ENCODE data around the gene ENTPD2.

DNA sequence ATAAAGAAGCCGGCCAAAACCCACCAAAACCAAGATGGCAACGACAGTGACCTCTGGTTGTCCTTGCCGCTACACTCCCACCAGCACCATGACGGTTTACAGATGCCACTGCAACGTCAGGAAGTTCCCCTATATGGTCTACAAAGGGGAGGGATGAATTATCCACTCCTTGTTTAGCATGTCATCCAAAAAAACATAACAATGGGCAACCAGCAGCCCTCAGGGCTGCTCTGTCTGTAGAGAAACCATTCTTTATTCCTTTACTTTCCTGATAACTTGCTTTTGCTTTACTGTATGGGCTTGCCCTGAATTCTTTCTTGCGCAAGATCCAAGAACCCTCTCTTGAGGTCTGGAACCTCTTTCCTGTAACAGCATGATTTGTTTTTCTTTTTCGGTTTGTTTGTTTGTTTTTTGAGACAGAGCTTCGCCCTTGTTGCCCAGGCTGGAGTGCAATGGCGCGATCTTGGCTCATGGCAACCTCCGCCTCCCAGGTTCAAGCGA, 21.5 kb upstream of the ENTPD2 start:
- TF ChIP-seq POLR2A (IDR thresholded peaks at IDR 0.05) (no peak), CTCF (IDR thresholded peaks at IDR 0.05) (no peak), EP300 (IDR thresholded peaks at IDR 0.05; ENCODE audit: low read depth) (no peak)

All from transverse colon (tissue), 3 donors.